Mesenchymal stem cell (in vitro differentiated cells and primary cell): ENCODE data around the gene CEBPB.
A peak's percentile ranks its signal among the peaks of the same experiment; 100 is the strongest.

ENCODE experiments used
- DNase-seq: peaks from one replicate; pipeline ENCODE4 v3.0.0-alpha.2; 2013
- H2AFZ ChIP-seq: one replicate; pipeline ENCODE4 v1.6.1; 2013; ENCODE audit warnings: low read depth, mild to moderate bottlenecking, control low read depth, inconsistent platforms, low read length, moderate library complexity
- H2AK5ac ChIP-seq: 2 replicates; pipeline ENCODE4 v1.6.1; 2013; ENCODE audit warnings: low read length, moderate library complexity, mild to moderate bottlenecking, inconsistent platforms; ENCODE audit not compliant: severe bottlenecking
- H2BK120ac ChIP-seq: one replicate; pipeline ENCODE4 v1.6.1; 2013; ENCODE audit warnings: low read depth, mild to moderate bottlenecking, inconsistent platforms, low read length, moderate library complexity
- H2BK12ac ChIP-seq, 2 experiments: one replicate each; pipeline ENCODE4 v1.6.1; 2013; ENCODE audit warnings: inconsistent platforms in 2 of 2, low read length in 2 of 2, mild to moderate bottlenecking in 2 of 2, moderate library complexity in 2 of 2, control low read depth in 1 of 2
- H2BK15ac ChIP-seq: one replicate; pipeline ENCODE4 v1.6.1; 2013; ENCODE audit warnings: mild to moderate bottlenecking, low read depth, inconsistent platforms; ENCODE audit not compliant: poor library complexity, severe bottlenecking
- H2BK5ac ChIP-seq: 2 replicates; pipeline ENCODE4 v1.6.1; 2013; ENCODE audit warnings: low read depth, mild to moderate bottlenecking, low read length, control low read depth, inconsistent platforms; ENCODE audit not compliant: poor library complexity, severe bottlenecking
- H3K14ac ChIP-seq, 2 experiments: one replicate each; pipeline ENCODE4 v1.6.1; 2013; ENCODE audit warnings: inconsistent platforms in 2 of 2, low read length in 2 of 2, control low read depth in 1 of 2, mild to moderate bottlenecking in 1 of 2, moderate library complexity in 1 of 2
- H3K18ac ChIP-seq, 2 experiments: one replicate each; pipeline ENCODE4 v1.6.1; 2013; ENCODE audit warnings: inconsistent platforms in 2 of 2, low read length in 2 of 2, control low read depth in 1 of 2, low read depth in 1 of 2, mild to moderate bottlenecking in 1 of 2
- H3K23ac ChIP-seq, 2 experiments: one replicate each; pipeline ENCODE4 v1.6.1; 2013; ENCODE audit warnings: inconsistent platforms in 2 of 2, low read length in 2 of 2, mild to moderate bottlenecking in 2 of 2, moderate library complexity in 2 of 2, control low read depth in 1 of 2
- H3K27ac ChIP-seq: 2 replicates; pipeline ENCODE4 v1.5.1; 2013; ENCODE audit warnings: mild to moderate bottlenecking, moderate library complexity, low read length, control low read depth, inconsistent platforms; ENCODE audit not compliant: poor library complexity, severe bottlenecking
- H3K27me3 ChIP-seq, 2 experiments: 2 replicates each; pipeline versions ENCODE4 v1.6.1 to v1.7.0; 2013; ENCODE audit warnings: low read length in 2 of 2, mild to moderate bottlenecking in 2 of 2, moderate library complexity in 2 of 2, control low read depth in 1 of 2, inconsistent platforms in 1 of 2; ENCODE audit not compliant: control insufficient read depth in 1 of 2, insufficient read depth in 1 of 2
- H3K36me3 ChIP-seq, 2 experiments: 2 replicates each; pipeline versions ENCODE4 v1.6.1 to v1.7.0; 2013; ENCODE audit warnings: low read length in 2 of 2, control low read depth in 1 of 2, inconsistent platforms in 1 of 2, low read depth in 1 of 2, mild to moderate bottlenecking in 1 of 2; ENCODE audit not compliant: insufficient read depth in 2 of 2, control insufficient read depth in 1 of 2
- H3K4ac ChIP-seq, 2 experiments: one replicate each; pipeline ENCODE4 v1.6.1; 2013; ENCODE audit warnings: inconsistent platforms in 2 of 2, low read length in 2 of 2, mild to moderate bottlenecking in 2 of 2, moderate library complexity in 2 of 2, control low read depth in 1 of 2, low read depth in 1 of 2
- H3K4me1 ChIP-seq: 2 replicates; pipeline ENCODE4 v1.6.1; 2013; ENCODE audit warnings: low read depth, low read length, control low read depth; ENCODE audit not compliant: control insufficient read depth, insufficient read depth
- H3K4me2 ChIP-seq: 2 replicates; pipeline ENCODE4 v1.6.1; 2013; ENCODE audit warnings: low read length, mild to moderate bottlenecking, inconsistent platforms; ENCODE audit not compliant: poor library complexity, severe bottlenecking
- H3K4me3 ChIP-seq, 2 experiments: 2 replicates each; pipeline versions ENCODE4 v1.5.1 to v1.7.0; 2013; ENCODE audit warnings: low read length in 2 of 2, mild to moderate bottlenecking in 2 of 2, control low read depth in 1 of 2, low read depth in 1 of 2; ENCODE audit not compliant: insufficient read depth in 1 of 2
- H3K79me1 ChIP-seq: replicated peaks from 2 replicates; pipeline ENCODE4 v1.6.1; 2013; ENCODE audit warnings: mild to moderate bottlenecking, control low read depth, low read length, inconsistent platforms; ENCODE audit not compliant: poor library complexity, severe bottlenecking
- H3K9ac ChIP-seq: 2 replicates; pipeline ENCODE4 v1.7.0; 2013; ENCODE audit warnings: mild to moderate bottlenecking, low read length, moderate library complexity
- H3K9me3 ChIP-seq: 2 replicates; pipeline ENCODE4 v1.7.0; 2013; ENCODE audit warnings: mild to moderate bottlenecking, low read length; ENCODE audit not compliant: control insufficient read depth
- H4K8ac ChIP-seq: one replicate; pipeline ENCODE4 v1.6.1; 2013; ENCODE audit warnings: inconsistent platforms, mild to moderate bottlenecking, low read length, moderate library complexity
- H4K91ac ChIP-seq: one replicate; pipeline ENCODE4 v1.6.1; 2013; ENCODE audit warnings: mild to moderate bottlenecking, low read length, inconsistent platforms
- WGBS: methylation state at CpG from one replicate; pipeline ENCODE4 v1.1.7; 2013; ENCODE audit warnings: mixed read lengths; 5-methylcytosine and 5-hydroxymethylcytosine counted together

Gene CEBPB

GRCh38 chr20:50223039-50224005 is 32.7 kb downstream of the CEBPB start:
- DNase-seq: no peak
- Histone ChIP-seq H4K8ac (peak overlapping the region; percentile 25), H3K4me2 (no peak overlapping the region), H2AFZ (no peak overlapping the region), H2BK5ac (no peak overlapping the region), H2BK120ac (peak overlapping the region; percentile 80), H3K36me3 (no peaks in the 10 kb centered on the region), H3K23ac (no peak overlapping the region), H3K9ac (peak overlapping the region; percentile 10), H3K4me3 (no peak overlapping the region), H3K4ac (peak overlapping the region in 1 of 2 experiments; percentile 43), H3K79me1 (no peaks in the 10 kb centered on the region), H3K18ac (peak overlapping the region; percentile 73 to 77), H2AK5ac (peak overlapping the region; percentile 69), H2BK12ac (peak overlapping the region; percentile 59 to 88), H3K4me1 (peaks cover 38% of the 10 kb centered on the region), H4K91ac (peak overlapping the region; percentile 62), H3K9me3 (peaks cover 11% of the 10 kb centered on the region), H2BK15ac (peak overlapping the region; percentile 60), H3K27me3 (no peaks in the 10 kb centered on the region), H3K27ac (no peak overlapping the region), H3K14ac (no peak overlapping the region)
- WGBS: 97% methylated on average over 25 of the region's 28 CpGs

- Histone ChIP-seq H2BK5ac (no peak overlapping the region), H3K36me3 (no peaks in the 10 kb centered on the region), H3K27ac (no peak overlapping the region), H3K4me2 (no peak overlapping the region), H3K23ac (no peak overlapping the region), H3K27me3 (no peaks in the 10 kb centered on the region), H3K9me3 (peaks cover 11% of the 10 kb centered on the region), H2BK12ac (peak overlapping the region; percentile 51 to 65), H2BK15ac (no peak overlapping the region), H3K9ac (peak overlapping the region; percentile 10), H3K4me1 (peaks cover 34% of the 10 kb centered on the region), H3K18ac (peak overlapping the region; percentile 73 to 89), H3K4me3 (no peak overlapping the region), H4K8ac (peak overlapping the region; percentile 79), H3K14ac (no peak overlapping the region), H4K91ac (peak overlapping the region; percentile 61), H2BK120ac (peak overlapping the region; percentile 80), H3K4ac (peak overlapping the region in 1 of 2 experiments; percentile 10), H3K79me1 (no peaks in the 10 kb centered on the region), H2AFZ (no peak overlapping the region), H2AK5ac (peak overlapping the region; percentile 69)
- no peak for DNase-seq
- 95% methylated on average over 1 of the region's 1 CpG for WGBS
Observed at GRCh38 chr20:50224052-50224451, 33.4 kb downstream of the CEBPB start.

- no peak overlapping the region for H3K4me2 ChIP-seq
- H2BK120ac ChIP-seq: peak overlapping the region; percentile 80
- H4K8ac ChIP-seq: peak overlapping the region; percentile 79
- H2AFZ ChIP-seq: no peak overlapping the region
- no peak overlapping the region for H3K23ac ChIP-seq
- H3K79me1 ChIP-seq: no peaks in the 10 kb centered on the region
- H2BK15ac ChIP-seq: no peak overlapping the region
- H2AK5ac ChIP-seq: peak overlapping the region; percentile 43
- no peaks in the 10 kb centered on the region for H3K36me3 ChIP-seq
- peak overlapping the region; percentile 61 for H3K9ac ChIP-seq
- H4K91ac ChIP-seq: peak overlapping the region; percentile 72
- peak overlapping the region; percentile 81 to 89 for H3K18ac ChIP-seq
- H3K27me3 ChIP-seq: no peaks in the 10 kb centered on the region
- WGBS: 24% methylated on average over 10 of the region's 10 CpGs
- no peak overlapping the region for H3K14ac ChIP-seq
- peak overlapping the region; percentile 12 for H3K27ac ChIP-seq
- H3K4me1 ChIP-seq: peaks cover 31% of the 10 kb centered on the region
- H2BK5ac ChIP-seq: no peak overlapping the region
- peak overlapping the region in 1 of 2 experiments; percentile 24 for H3K4ac ChIP-seq
- DNase-seq: peak; percentile 99
- no peak overlapping the region for H3K4me3 ChIP-seq
- H3K9me3 ChIP-seq: peaks cover 7% of the 10 kb centered on the region
- peak overlapping the region; percentile 80 to 97 for H2BK12ac ChIP-seq
Observed at GRCh38 chr20:50224531-50225255, 34.1 kb downstream of the CEBPB start.
